ENCODE measurements around the gene LUZP2.

LUZP2 gene

GRCh38 chr11:24773322-24773721, 276.5 kb downstream of the LUZP2 start:
- Histone ChIP-seq H3K14ac (ENCODE audit: low read length) (no peak overlapping the region), H4K91ac (ENCODE audit: low read depth, low read length) (no peak overlapping the region)

GRCh38 chr11:24779791-24780190, 282.9 kb downstream of the LUZP2 start:
- H2BK12ac ChIP-seq (ENCODE audit: low read length), result no peak overlapping the region
- H3K79me1 ChIP-seq (ENCODE audit: low read length), result no peaks in the 10 kb centered on the region
- no peak overlapping the region for H4K8ac ChIP-seq (ENCODE audit: low read depth, low read length)
- DNase-seq, result peak in 1 of 2 donors; percentile 1
- no peak overlapping the region for H3K4ac ChIP-seq (ENCODE audit: low read depth, low read length)
- no peak overlapping the region for H2AK5ac ChIP-seq (ENCODE audit: low read length)
- H3K27ac ChIP-seq (ENCODE audit: low read depth, low read length), result no peak overlapping the region
- H2AFZ ChIP-seq (ENCODE audit: insufficient read depth, low read length, poor library complexity), result no peak overlapping the region
- no peak overlapping the region for H2BK5ac ChIP-seq (ENCODE audit: low read depth, low read length, poor library complexity)
- no peak overlapping the region for H3K4me3 ChIP-seq (ENCODE audit: low read depth, low read length)
- no peak overlapping the region for H4K91ac ChIP-seq (ENCODE audit: low read depth, low read length)
- H3K27me3 ChIP-seq (ENCODE audit: insufficient read depth, low read length), result no peaks in the 10 kb centered on the region
- H3K18ac ChIP-seq (ENCODE audit: low read length), result no peak overlapping the region
- H3K23ac ChIP-seq (ENCODE audit: low read length), result no peak overlapping the region
- H3K14ac ChIP-seq (ENCODE audit: low read length), result no peak overlapping the region
- H3K4me2 ChIP-seq (ENCODE audit: low read length), result no peak overlapping the region
- no peaks in the 10 kb centered on the region for H3K36me3 ChIP-seq (ENCODE audit: control insufficient read depth in 1 of 2, insufficient read depth in 2 of 2, low read length in 2 of 2)
- H4K12ac ChIP-seq (ENCODE audit: low read depth, low read length), result no peak overlapping the region
- H3K79me2 ChIP-seq (ENCODE audit: control insufficient read depth, insufficient read depth, low read length, poor library complexity), result no peaks in the 10 kb centered on the region
- WGBS (ENCODE audit: extremely low coverage, insufficient coverage, insufficient read length), result no CpG with 5 or more reads among the region's 2 CpGs
- H3K9ac ChIP-seq (ENCODE audit: low read length), result no peak overlapping the region
- H3K4me1 ChIP-seq (ENCODE audit: control insufficient read depth in 1 of 2, insufficient read depth in 2 of 2, low read length in 2 of 2), result no peaks in the 10 kb centered on the region
- no peak overlapping the region for H2BK120ac ChIP-seq (ENCODE audit: insufficient read depth, low read length, poor library complexity)
- H3K9me3 ChIP-seq (ENCODE audit: insufficient read depth, low read depth, low read length), result no peaks in the 10 kb centered on the region

More at GRCh38 chr11:24773322-24773721, 276.5 kb downstream of the LUZP2 start:
- H3K9me3 ChIP-seq (ENCODE audit: insufficient read depth, low read depth, low read length), result no peaks in the 10 kb centered on the region
- no CpG with 5 or more reads among the region's 3 CpGs for WGBS (ENCODE audit: extremely low coverage, insufficient coverage, insufficient read length)
- no peak overlapping the region for H3K18ac ChIP-seq (ENCODE audit: low read length)
- no peak overlapping the region for H3K4me3 ChIP-seq (ENCODE audit: low read depth, low read length)
- no peak overlapping the region for H3K27ac ChIP-seq (ENCODE audit: low read depth, low read length)
- H3K23ac ChIP-seq (ENCODE audit: low read length), result no peak overlapping the region
- H2BK5ac ChIP-seq (ENCODE audit: low read depth, low read length, poor library complexity), result no peak overlapping the region
- H3K79me1 ChIP-seq (ENCODE audit: low read length), result no peaks in the 10 kb centered on the region
- no peaks in the 10 kb centered on the region for H3K36me3 ChIP-seq (ENCODE audit: control insufficient read depth in 1 of 2, insufficient read depth in 2 of 2, low read length in 2 of 2)
- no peaks in the 10 kb centered on the region for H3K27me3 ChIP-seq (ENCODE audit: insufficient read depth, low read length)
- no peaks in the 10 kb centered on the region for H3K4me1 ChIP-seq (ENCODE audit: control insufficient read depth in 1 of 2, insufficient read depth in 2 of 2, low read length in 2 of 2)
- no peak overlapping the region for H2AFZ ChIP-seq (ENCODE audit: insufficient read depth, low read length, poor library complexity)
- DNase-seq, result peak in 1 of 2 donors; percentile 10
- no peak overlapping the region for H4K12ac ChIP-seq (ENCODE audit: low read depth, low read length)
- H3K4me2 ChIP-seq (ENCODE audit: low read length), result no peak overlapping the region
- H3K4ac ChIP-seq (ENCODE audit: low read depth, low read length), result no peak overlapping the region
- no peaks in the 10 kb centered on the region for H3K79me2 ChIP-seq (ENCODE audit: control insufficient read depth, insufficient read depth, low read length, poor library complexity)
- H2BK12ac ChIP-seq (ENCODE audit: low read length), result no peak overlapping the region
- no peak overlapping the region for H4K8ac ChIP-seq (ENCODE audit: low read depth, low read length)
- no peak overlapping the region for H3K9ac ChIP-seq (ENCODE audit: low read length)
- H2AK5ac ChIP-seq (ENCODE audit: low read length), result no peak overlapping the region
- H2BK120ac ChIP-seq (ENCODE audit: insufficient read depth, low read length, poor library complexity), result no peak overlapping the region

- Histone ChIP-seq H3K14ac (ENCODE audit: low read length) (no peak overlapping the region), H2BK5ac (ENCODE audit: low read depth, low read length, poor library complexity) (no peak overlapping the region), H4K12ac (ENCODE audit: low read depth, low read length) (no peak overlapping the region), H3K79me2 (ENCODE audit: control insufficient read depth, insufficient read depth, low read length, poor library complexity) (no peaks in the 10 kb centered on the region), H3K36me3 (ENCODE audit: control insufficient read depth in 1 of 2, insufficient read depth in 2 of 2, low read length in 2 of 2) (no peaks in the 10 kb centered on the region), H2AFZ (ENCODE audit: insufficient read depth, low read length, poor library complexity) (no peak overlapping the region), H3K79me1 (ENCODE audit: low read length) (no peaks in the 10 kb centered on the region), H3K23ac (ENCODE audit: low read length) (no peak overlapping the region), H4K8ac (ENCODE audit: low read depth, low read length) (no peak overlapping the region), H2AK5ac (ENCODE audit: low read length) (no peak overlapping the region), H3K27me3 (ENCODE audit: insufficient read depth, low read length) (no peaks in the 10 kb centered on the region), H3K4me3 (ENCODE audit: low read depth, low read length) (no peak overlapping the region), H3K18ac (ENCODE audit: low read length) (no peak overlapping the region), H3K9me3 (ENCODE audit: insufficient read depth, low read depth, low read length) (no peaks in the 10 kb centered on the region), H2BK12ac (ENCODE audit: low read length) (no peak overlapping the region), H3K4me2 (ENCODE audit: low read length) (no peak overlapping the region), H3K27ac (ENCODE audit: low read depth, low read length) (no peak overlapping the region), H3K4ac (ENCODE audit: low read depth, low read length) (no peak overlapping the region), H3K4me1 (ENCODE audit: control insufficient read depth in 1 of 2, insufficient read depth in 2 of 2, low read length in 2 of 2) (no peaks in the 10 kb centered on the region), H2BK120ac (ENCODE audit: insufficient read depth, low read length, poor library complexity) (no peak overlapping the region), H3K9ac (ENCODE audit: low read length) (no peak overlapping the region), H4K91ac (ENCODE audit: low read depth, low read length) (no peak overlapping the region)
- no peak for DNase-seq
Measured at GRCh38 chr11:24781288-24781687, 284.4 kb downstream of the LUZP2 start.

GRCh38 chr11:24793479-24793878, 296.6 kb downstream of the LUZP2 start:
- no CpG with 5 or more reads among the region's 2 CpGs for WGBS (ENCODE audit: extremely low coverage, insufficient coverage, insufficient read length)
- H3K27ac ChIP-seq (ENCODE audit: low read depth, low read length), result no peak overlapping the region
- no peak overlapping the region for H3K14ac ChIP-seq (ENCODE audit: low read length)
- no peak overlapping the region for H2BK120ac ChIP-seq (ENCODE audit: insufficient read depth, low read length, poor library complexity)
- no peak overlapping the region for H3K9ac ChIP-seq (ENCODE audit: low read length)
- H4K12ac ChIP-seq (ENCODE audit: low read depth, low read length), result no peak overlapping the region
- H3K79me2 ChIP-seq (ENCODE audit: control insufficient read depth, insufficient read depth, low read length, poor library complexity), result no peaks in the 10 kb centered on the region
- H3K18ac ChIP-seq (ENCODE audit: low read length), result no peak overlapping the region
- no peak overlapping the region for H3K4me2 ChIP-seq (ENCODE audit: low read length)
- no peak overlapping the region for H4K91ac ChIP-seq (ENCODE audit: low read depth, low read length)
- H3K36me3 ChIP-seq (ENCODE audit: control insufficient read depth in 1 of 2, insufficient read depth in 2 of 2, low read length in 2 of 2), result no peaks in the 10 kb centered on the region
- peak in 1 of 2 donors; percentile 43 for DNase-seq
- H4K8ac ChIP-seq (ENCODE audit: low read depth, low read length), result no peak overlapping the region
- H3K4ac ChIP-seq (ENCODE audit: low read depth, low read length), result no peak overlapping the region
- H3K79me1 ChIP-seq (ENCODE audit: low read length), result no peaks in the 10 kb centered on the region
- no peaks in the 10 kb centered on the region for H3K4me1 ChIP-seq (ENCODE audit: control insufficient read depth in 1 of 2, insufficient read depth in 2 of 2, low read length in 2 of 2)
- no peak overlapping the region for H3K4me3 ChIP-seq (ENCODE audit: low read depth, low read length)
- H3K23ac ChIP-seq (ENCODE audit: low read length), result no peak overlapping the region
- no peak overlapping the region for H2AK5ac ChIP-seq (ENCODE audit: low read length)
- no peaks in the 10 kb centered on the region for H3K9me3 ChIP-seq (ENCODE audit: insufficient read depth, low read depth, low read length)
- H3K27me3 ChIP-seq (ENCODE audit: insufficient read depth, low read length), result no peaks in the 10 kb centered on the region
- H2BK12ac ChIP-seq (ENCODE audit: low read length), result no peak overlapping the region
- H2AFZ ChIP-seq (ENCODE audit: insufficient read depth, low read length, poor library complexity), result no peak overlapping the region
- no peak overlapping the region for H2BK5ac ChIP-seq (ENCODE audit: low read depth, low read length, poor library complexity)

All from trophoblast cell (in vitro differentiated cells and primary cell).